Stimulated activated CD8-positive, alpha-beta memory T cell treated with anti-CD3 and anti-CD28 coated beads, Interleukin-7, amount 100 ng/mL, for 4 hours (primary cell): ENCODE results near the gene APOC1.
"Not testable (repeated sequence)": the region's sequence is repeated elsewhere in the genome, so short reads cannot be mapped to it uniquely, and the experiment has no call there.

ENCODE experiments used
- DNase-seq, 2 donors: peaks; one replicate each; pipeline ENCODE4 v3.0.0-alpha.2; 2020; ENCODE audit warnings: low read depth in 2 of 2

Gene APOC1

DNA sequence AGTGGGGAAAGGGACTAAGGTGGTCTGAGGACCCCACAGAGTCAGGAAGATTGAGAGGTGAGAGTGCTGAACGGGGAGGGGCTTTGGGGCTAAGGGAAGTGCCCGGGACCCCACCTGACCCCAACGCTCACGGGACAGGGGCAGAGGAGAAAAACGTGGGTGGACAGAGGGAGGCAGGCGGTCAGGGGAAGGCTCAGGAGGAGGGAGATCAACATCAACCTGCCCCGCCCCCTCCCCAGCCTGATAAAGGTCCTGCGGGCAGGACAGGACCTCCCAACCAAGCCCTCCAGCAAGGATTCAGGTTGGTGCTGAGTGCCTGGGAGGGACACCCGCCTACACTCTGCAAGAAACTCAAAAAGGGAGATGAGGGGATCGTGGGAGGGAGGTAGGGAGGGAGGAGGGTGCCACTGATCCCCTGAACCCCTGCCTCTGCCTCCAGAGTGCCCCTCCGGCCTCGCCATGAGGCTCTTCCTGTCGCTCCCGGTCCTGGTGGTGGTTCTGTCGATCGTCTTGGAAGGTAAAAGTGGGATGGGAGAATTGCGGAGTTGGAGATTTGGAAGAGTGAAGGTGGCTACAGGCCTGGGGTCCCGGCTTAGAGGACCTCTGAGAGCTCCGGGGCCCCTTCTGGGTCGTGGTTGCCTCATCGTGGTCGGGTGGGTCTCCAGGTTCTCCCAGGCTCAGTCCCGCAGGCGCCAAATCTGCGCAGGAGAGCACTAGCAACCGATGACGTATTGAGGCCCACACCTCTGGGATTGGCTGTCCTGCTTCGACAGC is at the start of gene APOC1:
Gene APOC1, plus strand, starts transcription at position 176 of the 774 bp plus-strand sequence. Its CDS starts 284 bp downstream, at position 460.
- peak; percentile 59 to 64 for DNase-seq

- DNase-seq = no peak
These were observed 49.1 kb upstream of the APOC1 start for GRCh38 chr19:44865196-44865767.

DNA sequence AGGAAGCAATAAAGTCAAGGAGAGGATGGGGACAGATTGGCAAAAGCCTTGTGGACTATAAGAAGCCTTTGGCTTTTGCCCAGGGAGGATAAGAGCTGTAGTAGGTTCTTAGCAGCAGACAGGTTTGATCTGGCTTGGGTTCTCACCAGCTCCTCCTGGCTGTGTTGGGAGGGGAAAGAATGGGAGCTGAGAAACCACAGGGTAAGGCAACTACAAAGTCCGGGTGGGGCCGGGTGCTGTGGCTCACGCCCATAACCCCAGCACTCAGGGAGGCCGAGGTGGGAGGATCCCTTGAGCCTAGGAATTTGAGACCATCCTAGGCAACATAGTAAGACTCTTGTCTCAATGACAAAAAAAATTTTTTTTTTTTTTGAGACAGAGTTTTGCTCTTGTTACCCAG is 47.7 kb upstream of the APOC1 start:
- no peak for DNase-seq

GRCh38 chr19:44867578-44867977 is 46.8 kb upstream of the APOC1 start:
- no peak for DNase-seq

DNA sequence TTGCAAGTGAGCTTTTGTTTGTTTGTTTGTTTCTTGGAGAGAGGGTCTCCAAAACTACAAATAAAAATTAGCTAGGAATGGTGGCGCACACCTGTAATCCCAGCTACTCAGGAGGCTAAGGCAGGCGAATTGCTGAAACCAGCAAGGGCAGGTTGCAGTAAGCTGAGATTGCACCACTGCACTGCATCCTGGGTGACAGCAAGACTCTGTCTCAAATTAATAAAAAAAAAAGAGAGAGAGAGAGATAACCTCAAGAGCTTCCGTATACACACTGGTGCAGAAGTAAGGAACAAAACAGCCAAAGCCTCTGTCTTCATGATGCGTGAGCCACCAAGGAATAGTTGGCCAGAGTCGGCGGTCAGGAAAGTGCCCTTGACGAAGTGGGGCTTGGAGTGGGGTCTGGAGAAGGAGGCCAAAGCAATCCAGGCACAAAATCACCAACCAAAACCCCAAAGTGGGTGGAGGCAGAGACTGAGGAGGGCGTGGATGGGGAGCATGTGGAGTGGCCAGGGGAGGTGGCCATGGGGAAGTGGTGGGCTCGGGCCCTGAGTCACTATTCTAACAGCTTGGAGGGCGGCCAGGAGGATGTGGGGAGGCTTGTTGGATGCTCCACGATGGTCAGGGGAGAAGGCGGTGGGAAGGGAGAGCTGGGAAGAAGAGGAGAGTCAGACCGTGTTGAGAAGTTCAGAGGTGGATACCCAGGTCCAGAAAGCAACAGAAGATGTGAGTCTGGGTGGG is 44.5 kb upstream of the APOC1 start:
- no peak for DNase-seq

DNA sequence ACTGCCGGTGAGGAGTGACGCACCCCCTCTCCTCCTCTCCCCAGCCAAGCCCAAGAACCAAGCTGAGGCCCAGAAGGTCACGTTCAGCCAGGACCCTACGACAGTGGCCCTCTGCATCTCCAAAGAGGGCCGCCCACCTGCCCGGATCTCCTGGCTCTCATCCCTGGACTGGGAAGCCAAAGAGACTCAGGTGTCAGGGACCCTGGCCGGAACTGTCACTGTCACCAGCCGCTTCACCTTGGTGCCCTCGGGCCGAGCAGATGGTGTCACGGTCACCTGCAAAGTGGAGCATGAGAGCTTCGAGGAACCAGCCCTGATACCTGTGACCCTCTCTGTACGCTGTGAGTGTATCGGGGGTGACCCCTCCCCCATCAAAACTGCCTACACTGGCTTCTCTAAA is 42.6 kb upstream of the APOC1 start:
- DNase-seq = no peak

DNA sequence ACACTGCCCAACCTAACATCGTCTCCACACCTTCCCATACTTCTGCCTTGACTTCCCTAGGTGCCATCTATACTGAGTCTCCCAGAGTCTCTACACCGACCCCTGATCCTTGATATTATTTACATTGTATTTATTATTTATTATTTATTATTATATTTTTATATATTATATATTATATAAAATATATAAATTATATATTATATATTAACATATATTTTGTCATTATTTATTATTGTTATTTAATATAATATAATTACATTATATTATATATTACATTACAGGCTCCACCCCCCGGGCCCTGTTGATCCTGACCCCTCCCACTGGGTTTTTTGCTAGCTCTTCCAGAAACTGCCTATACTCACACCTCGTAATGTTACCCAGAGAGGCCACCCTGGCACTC is 41.7 kb upstream of the APOC1 start:
- no peak for DNase-seq

GRCh38 chr19:44874317-44874716 is 40.1 kb upstream of the APOC1 start:
- DNase-seq = no peak

- DNase-seq = no peak
These were observed 38.5 kb upstream of the APOC1 start for GRCh38 chr19:44875666-44876451.

DNA sequence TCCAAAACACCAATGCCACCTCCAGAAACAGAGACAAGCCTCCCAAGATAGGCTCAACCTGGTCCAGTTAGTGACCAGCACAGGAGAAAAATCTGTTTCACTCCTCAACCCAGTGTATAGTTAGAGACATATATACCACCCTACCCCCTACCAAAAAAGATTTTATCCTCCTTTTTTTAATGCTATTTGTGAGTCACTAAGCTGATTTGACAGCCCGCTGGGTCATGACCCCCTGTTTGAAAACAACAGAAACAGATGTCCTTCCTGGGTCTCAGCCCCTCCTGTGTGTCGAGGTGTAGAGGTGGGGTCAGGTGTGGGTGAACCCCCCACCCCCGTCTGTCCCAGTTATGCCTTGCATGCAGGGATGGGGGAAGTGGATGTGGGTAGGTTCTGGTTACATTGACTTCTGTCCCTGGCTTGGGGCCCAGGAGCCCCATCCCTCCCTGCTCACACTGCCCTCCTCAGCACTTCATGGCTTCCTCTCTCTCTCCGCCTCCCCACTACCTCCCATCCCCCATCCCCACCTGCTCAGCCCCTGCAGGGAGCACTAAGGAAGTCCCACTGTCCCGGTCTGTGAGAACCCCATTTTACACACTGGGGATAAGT is 37.4 kb upstream of the APOC1 start:
- no peak for DNase-seq

GRCh38 chr19:44878120-44878865 is 36.1 kb upstream of the APOC1 start:
- no peak for DNase-seq

GRCh38 chr19:44879309-44880065 is 34.9 kb upstream of the APOC1 start:
- no peak for DNase-seq

DNA sequence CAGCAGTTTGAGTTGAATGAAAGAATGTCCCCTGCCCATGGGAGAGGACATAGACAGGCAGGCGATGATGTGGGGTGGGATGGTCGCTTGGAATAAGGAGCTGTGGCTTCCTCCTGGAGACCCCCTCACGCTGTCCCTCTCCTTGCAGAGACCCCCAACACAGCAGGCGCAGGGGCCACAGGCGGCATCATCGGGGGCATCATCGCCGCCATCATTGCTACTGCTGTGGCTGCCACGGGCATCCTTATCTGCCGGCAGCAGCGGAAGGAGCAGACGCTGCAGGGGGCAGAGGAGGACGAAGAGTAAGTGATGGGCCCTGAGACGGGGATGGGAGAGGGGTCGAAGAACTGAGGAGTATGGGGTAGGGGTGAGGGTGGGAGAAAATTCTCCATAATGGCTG is 32.3 kb upstream of the APOC1 start:
- DNase-seq = no peak

GRCh38 chr19:44882619-44883397 is 31.6 kb upstream of the APOC1 start:
- DNase-seq = not testable (repeated sequence)

DNA sequence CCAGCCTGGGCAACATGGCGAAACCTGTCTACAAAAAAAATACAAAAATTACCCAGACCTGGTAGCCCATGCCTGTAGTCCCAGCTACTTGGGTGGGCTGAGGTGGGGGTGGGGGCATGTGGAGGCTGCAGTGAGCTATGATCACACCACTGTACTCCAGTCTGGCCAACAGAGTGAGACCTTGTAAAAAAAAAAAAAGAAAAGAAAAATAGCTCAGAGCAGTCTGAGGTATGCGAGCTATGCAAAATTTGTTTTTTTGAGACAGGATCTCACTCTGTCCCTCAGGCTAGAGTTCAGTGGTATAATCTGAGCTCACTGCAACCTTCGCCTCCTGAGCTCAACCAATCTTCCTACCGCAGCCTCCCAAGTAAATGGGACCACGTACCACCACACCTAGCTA is 30.5 kb upstream of the APOC1 start:
- DNase-seq = no peak

DNA sequence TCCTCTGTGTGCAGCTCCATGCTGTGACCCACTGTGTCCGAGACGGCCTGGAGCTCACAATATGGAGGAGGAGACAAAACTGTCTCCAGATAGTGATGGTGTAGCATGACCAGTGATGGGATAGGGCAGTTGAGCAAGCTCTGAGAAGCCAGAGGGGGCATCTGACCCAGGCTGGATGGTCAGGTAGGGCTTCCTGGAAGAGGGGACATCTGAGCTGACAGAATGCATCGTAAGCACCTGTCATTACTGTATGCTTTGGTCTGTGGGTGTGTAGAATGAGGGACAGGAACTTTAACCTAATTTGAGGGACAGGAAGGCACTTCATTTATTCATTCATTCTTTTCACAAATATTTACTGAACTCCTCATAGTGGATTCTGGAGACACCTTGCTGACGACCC is 29.8 kb upstream of the APOC1 start:
- no peak for DNase-seq

DNA sequence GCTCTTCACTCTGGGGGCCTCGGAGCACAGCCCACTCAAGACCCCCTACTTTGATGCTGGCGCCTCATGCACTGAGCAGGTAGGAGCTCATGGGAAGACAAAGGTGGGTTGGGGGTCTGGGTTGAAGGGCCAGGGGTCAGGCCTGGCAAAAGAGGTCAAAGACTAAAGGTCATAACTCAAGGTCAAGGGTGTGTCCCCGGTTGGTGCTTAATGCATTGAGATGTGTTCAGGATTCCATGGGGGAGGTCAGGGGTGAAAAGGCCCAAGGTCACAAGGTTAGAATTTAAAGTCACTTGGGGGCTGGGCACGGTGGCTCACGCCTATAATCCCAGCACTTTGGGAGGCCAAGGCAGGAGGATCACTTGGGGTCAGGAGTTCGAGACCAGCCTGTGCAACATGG is 28.3 kb upstream of the APOC1 start:
- no peak for DNase-seq

DNA sequence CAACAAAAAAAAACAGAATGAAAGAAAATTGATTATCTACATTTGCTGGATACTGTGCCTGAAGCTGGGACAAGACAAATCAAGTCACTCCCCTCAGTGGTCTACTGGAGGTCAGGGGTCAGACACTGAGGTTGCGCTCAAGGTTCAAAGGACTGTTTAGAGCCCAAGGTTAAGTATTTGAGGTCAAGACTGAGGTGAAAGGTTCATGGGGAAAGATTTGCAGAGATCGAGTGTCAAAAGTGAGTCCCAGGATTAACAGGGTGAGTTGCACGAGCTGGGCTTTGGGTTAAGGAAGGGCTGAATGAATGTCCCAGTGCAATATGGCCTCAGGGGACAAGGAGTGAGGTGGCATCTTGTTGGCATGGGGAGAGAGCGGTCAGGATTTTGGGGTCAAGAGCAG is 26.8 kb upstream of the APOC1 start:
- DNase-seq = no peak

GRCh38 chr19:44888335-44888734 is 26.1 kb upstream of the APOC1 start:
- not testable (repeated sequence) for DNase-seq
